Astrocyte of the cerebellum (primary cell): ENCODE data around the gene IL10RA.
"Not testable (repeated sequence)": the region's sequence is repeated elsewhere in the genome, so short reads cannot be mapped to it uniquely, and the experiment has no call there.

Experiments
- DNase-seq: peaks from one replicate; pipeline ENCODE4 v3.0.0-alpha.2; 2011; ENCODE audit warnings: low read depth
- H3K4me3 ChIP-seq: 2 replicates; pipeline ENCODE4 v1.5.1; 2011; ENCODE audit warnings: mild to moderate bottlenecking, low read depth, low read length, moderate library complexity
- in situ Hi-C: cut with HindIII; loops from 2 replicates; pipeline ENCODE4 v1.10.0; 2017; ENCODE audit warnings: low sequenced_read_pairs
- TF ChIP-seq, protein P1 (sequence below): IDR thresholded peaks from 2 replicates; pipeline ENCODE4 v1.5.1; 2012; ENCODE audit warnings: low read length, low read depth, moderate library complexity, mild to moderate bottlenecking; ENCODE audit errors: missing control alignments

IL10RA gene

GRCh38 chr11:117973503-117973860 is 12.7 kb upstream of the IL10RA start:
- TF ChIP-seq, protein P1, sequence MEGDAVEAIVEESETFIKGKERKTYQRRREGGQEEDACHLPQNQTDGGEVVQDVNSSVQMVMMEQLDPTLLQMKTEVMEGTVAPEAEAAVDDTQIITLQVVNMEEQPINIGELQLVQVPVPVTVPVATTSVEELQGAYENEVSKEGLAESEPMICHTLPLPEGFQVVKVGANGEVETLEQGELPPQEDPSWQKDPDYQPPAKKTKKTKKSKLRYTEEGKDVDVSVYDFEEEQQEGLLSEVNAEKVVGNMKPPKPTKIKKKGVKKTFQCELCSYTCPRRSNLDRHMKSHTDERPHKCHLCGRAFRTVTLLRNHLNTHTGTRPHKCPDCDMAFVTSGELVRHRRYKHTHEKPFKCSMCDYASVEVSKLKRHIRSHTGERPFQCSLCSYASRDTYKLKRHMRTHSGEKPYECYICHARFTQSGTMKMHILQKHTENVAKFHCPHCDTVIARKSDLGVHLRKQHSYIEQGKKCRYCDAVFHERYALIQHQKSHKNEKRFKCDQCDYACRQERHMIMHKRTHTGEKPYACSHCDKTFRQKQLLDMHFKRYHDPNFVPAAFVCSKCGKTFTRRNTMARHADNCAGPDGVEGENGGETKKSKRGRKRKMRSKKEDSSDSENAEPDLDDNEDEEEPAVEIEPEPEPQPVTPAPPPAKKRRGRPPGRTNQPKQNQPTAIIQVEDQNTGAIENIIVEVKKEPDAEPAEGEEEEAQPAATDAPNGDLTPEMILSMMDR, result no peak
- no peak overlapping the region for H3K4me3 ChIP-seq
- DNase-seq, result no peak
- in situ Hi-C loops, result loop anchor here (5.0 kb wide), 1 partner anchor 49 kb away; no protein-coding TSS in a partner anchor

- no peak overlapping the region for H3K4me3 ChIP-seq
- no peak for DNase-seq
- in situ Hi-C loops, result no loop called here
- TF ChIP-seq, protein P1, result no peak
Measured at GRCh38 chr11:117976445-117976844, 9.7 kb upstream of the IL10RA start.

DNA sequence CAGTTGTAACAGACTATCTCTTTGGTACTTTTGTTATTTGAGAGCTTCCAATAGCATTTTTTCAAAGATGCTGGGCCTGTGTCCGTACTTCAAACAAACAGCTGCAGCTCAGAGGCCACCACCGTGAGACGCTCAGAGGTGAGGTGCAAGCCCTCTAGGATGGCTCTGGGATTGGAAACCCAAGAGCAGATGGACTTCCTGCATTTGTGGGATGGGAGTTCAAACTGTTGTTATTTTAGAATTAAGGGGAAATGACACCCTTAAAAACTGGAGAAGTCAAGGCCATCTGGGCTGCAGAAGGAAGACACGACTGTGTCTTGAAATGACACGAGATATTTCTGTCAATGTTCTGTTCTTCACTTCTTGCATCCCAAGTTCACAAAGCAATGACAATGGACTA is 9.2 kb upstream of the IL10RA start:
- TF ChIP-seq, protein P1, result no peak
- no peak for DNase-seq
- no peak overlapping the region for H3K4me3 ChIP-seq
- in situ Hi-C loops, result no loop called here

GRCh38 chr11:117977612-117978264 is 8.5 kb upstream of the IL10RA start:
- DNase-seq, H3K4me3 ChIP-seq, in situ Hi-C loops: not testable (repeated sequence)

DNA sequence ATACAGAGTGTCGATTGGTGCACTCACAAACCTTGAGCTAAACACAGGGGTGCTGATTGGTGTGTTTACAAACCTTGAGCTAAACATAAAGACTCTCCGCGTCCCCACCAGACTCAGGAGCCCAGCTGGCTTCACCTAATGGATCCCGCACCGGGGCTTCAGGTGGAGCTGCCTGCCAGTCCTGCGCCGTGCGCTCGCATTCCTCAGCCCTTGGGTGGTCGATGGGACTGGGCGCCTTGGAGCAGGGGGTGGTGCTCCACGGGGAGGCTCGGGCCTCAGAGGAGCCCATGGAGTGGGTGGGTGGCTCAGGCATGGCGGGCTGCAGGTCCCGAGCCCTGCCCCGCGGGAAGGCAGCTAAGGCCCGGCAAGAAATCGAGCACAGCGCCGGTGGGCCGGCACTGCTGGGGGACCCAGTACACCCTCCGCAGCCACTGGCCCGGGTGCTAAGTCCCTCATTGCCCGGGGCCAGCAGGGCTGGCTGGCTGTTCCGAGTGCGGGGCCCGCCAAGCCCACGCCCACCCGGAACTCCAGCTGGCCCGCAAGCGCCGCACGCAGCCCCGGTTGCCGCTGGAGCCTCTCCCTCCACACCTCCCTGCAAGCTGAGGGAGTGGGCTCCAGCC is 7.8 kb upstream of the IL10RA start:
- DNase-seq, H3K4me3 ChIP-seq, in situ Hi-C loops: not testable (repeated sequence)

DNA sequence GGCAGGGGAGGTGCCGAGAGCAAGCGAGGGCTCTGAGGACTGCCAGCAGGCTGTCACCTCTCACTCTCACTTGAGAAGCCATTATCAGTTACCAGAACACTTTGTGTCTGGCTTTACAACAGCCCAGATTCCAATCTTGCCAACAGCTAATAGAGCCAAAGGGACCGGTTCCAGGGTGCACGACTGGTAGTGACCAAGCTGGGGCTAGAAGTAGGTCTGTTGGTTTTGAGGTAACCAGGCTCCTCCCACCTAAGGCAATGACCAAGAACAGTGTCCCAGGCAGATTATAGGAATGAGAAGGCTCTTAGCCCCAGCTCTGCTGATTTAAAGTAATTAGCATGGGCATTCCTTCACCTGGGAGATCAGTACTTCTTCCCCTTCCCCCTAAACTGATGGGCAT is 7.2 kb upstream of the IL10RA start:
- no peak overlapping the region for H3K4me3 ChIP-seq
- no peak for DNase-seq
- in situ Hi-C loops, result no loop called here
- TF ChIP-seq, protein P1, result no peak

DNA sequence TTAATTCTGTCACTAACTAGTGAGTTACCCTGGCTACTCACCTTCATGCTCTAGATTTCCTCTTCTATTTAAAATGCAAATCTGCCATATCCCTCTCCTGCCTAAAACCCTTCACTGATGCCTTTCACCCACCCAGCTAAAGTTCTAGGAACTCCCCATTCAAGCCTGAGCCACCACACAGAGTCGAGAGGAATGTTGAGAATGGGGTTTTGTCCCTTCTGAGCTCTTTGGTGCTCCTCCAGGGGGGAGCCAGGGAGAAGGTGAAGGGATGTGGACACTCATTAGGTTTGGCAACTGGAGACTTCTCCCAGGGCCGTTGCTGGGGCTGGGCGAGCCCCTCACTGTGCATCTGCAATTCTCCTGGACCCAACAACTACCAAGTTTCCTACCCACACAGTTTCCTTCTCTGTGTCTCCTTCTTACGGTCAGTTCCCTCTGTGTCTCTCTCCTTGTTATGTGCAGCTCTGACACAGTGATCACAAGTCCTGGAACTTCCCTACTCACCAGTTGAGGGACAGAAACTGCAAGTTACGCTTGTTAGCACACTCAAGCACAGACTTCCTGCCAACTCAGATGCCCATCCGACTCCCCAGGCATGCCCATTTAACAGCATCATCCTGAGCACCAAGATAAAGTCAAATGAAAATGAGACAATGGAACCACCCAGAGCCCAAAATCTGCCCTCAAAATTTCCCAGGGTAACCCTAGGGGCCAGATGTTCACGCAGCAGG is 6.5 kb upstream of the IL10RA start:
- in situ Hi-C loops, result no loop called here
- no peak for DNase-seq
- TF ChIP-seq, protein P1, result no peak
- H3K4me3 ChIP-seq, result no peak overlapping the region
